Hepatocyte (in vitro differentiated cells): Measurements from ENCODE around the gene PID1. TPM values are rescaled to one million over a fixed set of nuclear protein-coding genes. Genes with fewer than 3 reads are reported as not detected.
"Not testable (repeated sequence)": the region's sequence is repeated elsewhere in the genome, so short reads cannot be mapped to it uniquely, and the experiment has no call there.

Source experiments
- DNase-seq: peaks from one replicate; pipeline ENCODE4 v3.0.0-alpha.2; 2016; ENCODE audit warnings: low spot score
- H2AFZ ChIP-seq: fragments of 200-600 bp; sonication (generic); 2 replicates; pipeline ENCODE4 v1.6.0; 2016; ENCODE audit warnings: antibody characterized with exemption, mild to moderate bottlenecking
- H3K27ac ChIP-seq: fragments of 200-600 bp; sonication (generic); 2 replicates; pipeline ENCODE4 v1.5.1; 2016; ENCODE audit warnings: mild to moderate bottlenecking
- H3K27me3 ChIP-seq: fragments of 200-600 bp; sonication (generic); 2 replicates; pipeline ENCODE4 v1.6.1; 2016
- H3K36me3 ChIP-seq: fragments of 200-600 bp; sonication (generic); replicated peaks from 2 replicates; pipeline ENCODE4 v1.5.1; 2016; ENCODE audit warnings: low read depth; ENCODE audit not compliant: insufficient read depth
- H3K4me1 ChIP-seq: fragments of 200-600 bp; sonication (generic); 2 replicates; pipeline ENCODE4 v1.5.1; 2016; ENCODE audit warnings: mild to moderate bottlenecking, moderate library complexity; ENCODE audit not compliant: insufficient read depth
- H3K4me2 ChIP-seq: fragments of 200-600 bp; sonication (generic); 2 replicates; pipeline ENCODE4 v1.6.0; 2016
- H3K4me3 ChIP-seq: fragments of 200-600 bp; sonication (generic); 2 replicates; pipeline ENCODE4 v1.5.1; 2016; ENCODE audit warnings: mild to moderate bottlenecking
- H3K79me2 ChIP-seq: fragments of 200-600 bp; sonication (generic); 2 replicates; pipeline ENCODE4 v1.6.0; 2017; ENCODE audit warnings: mild to moderate bottlenecking
- H3K9me2 ChIP-seq: fragments of 200-600 bp; sonication (generic); replicated peaks from 2 replicates; pipeline ENCODE4 v1.6.0; 2017; ENCODE audit warnings: mild to moderate bottlenecking; ENCODE audit not compliant: insufficient read depth
- H3K9me3 ChIP-seq: fragments of 200-600 bp; sonication (generic); 2 replicates; pipeline ENCODE4 v1.5.1; 2016; ENCODE audit warnings: low read depth, mild to moderate bottlenecking
- H4K20me1 ChIP-seq: fragments of 200-600 bp; sonication (generic); 2 replicates; pipeline ENCODE4 v1.6.0; 2016; ENCODE audit warnings: mild to moderate bottlenecking; ENCODE audit not compliant: insufficient read depth, poor library complexity, severe bottlenecking
- CTCF ChIP-seq: fragments of 200-600 bp; sonication (generic); IDR thresholded peaks from 2 replicates; pipeline ENCODE4 v1.5.1; 2016; ENCODE audit warnings: antibody characterized with exemption, mild to moderate bottlenecking; ENCODE audit not compliant: poor library complexity
- EZH2 ChIP-seq: fragments of 200-600 bp; sonication (generic); IDR thresholded peaks from 2 replicates; pipeline ENCODE4 v1.6.1; 2016; ENCODE audit warnings: antibody characterized with exemption, mild to moderate bottlenecking, borderline replicate concordance
- EZH2phosphoT487 ChIP-seq: fragments of 200-600 bp; sonication (generic); IDR thresholded peaks from one replicate; pipeline ENCODE4 v1.6.1; 2018; ENCODE audit warnings: antibody characterized with exemption, mild to moderate bottlenecking, low read depth, moderate library complexity; ENCODE audit not compliant: unreplicated experiment, severe bottlenecking
- WGBS: methylation state at CpG from one replicate; pipeline ENCODE4 v1.1.6; 2016; ENCODE audit warnings: low lambda C conversion rate; ENCODE audit errors: missing lambda C conversion rate; 5-methylcytosine and 5-hydroxymethylcytosine counted together
- polyA plus RNA-seq: library from polyadenylated mRNA; unstranded; fragments of >200 nt; fragmentation: Nextera tagmentation; extraction: Ambion mirVana; gene quantifications from 2 replicates; pipeline ENCODE4 v1.2.1, GENCODE V29; 2016
- total RNA-seq: library from RNA; depleted of rRNA; stranded (reverse); fragments of >200 nt; gene quantifications from 2 replicates; pipeline ENCODE4 v1.2.3, GENCODE V29; 2014

PID1 gene
- total and polyA plus RNA-seq, 2 experiments from 2014 or later, result 26.7 to 31.1 TPM

- H3K4me1 ChIP-seq, result no peaks in the 10 kb centered on the region
- H3K79me2 ChIP-seq, result peaks cover 3% of the 10 kb centered on the region
- no peaks in the 10 kb centered on the region for H3K27me3 ChIP-seq
- H3K27ac ChIP-seq, result no peak overlapping the region
- WGBS, result 52% methylated on average over 1 of the region's 1 CpG
- H3K36me3 ChIP-seq, result no peaks in the 10 kb centered on the region
- no peaks in the 10 kb centered on the region for H3K9me3 ChIP-seq
- H4K20me1 ChIP-seq, result no peaks in the 10 kb centered on the region
- H2AFZ ChIP-seq, result no peak overlapping the region
- no peak overlapping the region for H3K4me3 ChIP-seq
- no peak overlapping the region for H3K4me2 ChIP-seq
- no peak for TF ChIP-seq EZH2
- no peak for TF ChIP-seq CTCF
- no peak for TF ChIP-seq EZH2phosphoT487
- no peaks in the 10 kb centered on the region for H3K9me2 ChIP-seq
- DNase-seq, result no peak
Measured at GRCh38 chr2:229195346-229195947, 75.6 kb downstream of the PID1 start.

GRCh38 chr2:229193281-229193680 is 77.8 kb downstream of the PID1 start:
- H3K79me2 ChIP-seq, result peaks cover 3% of the 10 kb centered on the region
- WGBS, result 62% methylated on average over 3 of the region's 3 CpGs
- H3K9me3 ChIP-seq, result no peaks in the 10 kb centered on the region
- no peaks in the 10 kb centered on the region for H3K36me3 ChIP-seq
- H3K27ac ChIP-seq, result no peak overlapping the region
- no peak overlapping the region for H3K4me2 ChIP-seq
- no peak overlapping the region for H2AFZ ChIP-seq
- H4K20me1 ChIP-seq, result no peaks in the 10 kb centered on the region
- no peak for TF ChIP-seq EZH2phosphoT487
- no peak for TF ChIP-seq CTCF
- TF ChIP-seq EZH2, result no peak
- H3K4me3 ChIP-seq, result no peak overlapping the region
- no peaks in the 10 kb centered on the region for H3K27me3 ChIP-seq
- DNase-seq, result no peak
- H3K9me2 ChIP-seq, result no peaks in the 10 kb centered on the region
- H3K4me1 ChIP-seq, result no peaks in the 10 kb centered on the region

GRCh38 chr2:229191413-229191812 is 79.7 kb downstream of the PID1 start:
- no peak for DNase-seq
- H3K4me3 ChIP-seq, result no peak overlapping the region
- 97% methylated on average over 1 of the region's 1 CpG for WGBS
- no peaks in the 10 kb centered on the region for H3K4me1 ChIP-seq
- H3K79me2 ChIP-seq, result peaks cover 3% of the 10 kb centered on the region
- no peaks in the 10 kb centered on the region for H3K9me3 ChIP-seq
- H3K27ac ChIP-seq, result no peak overlapping the region
- H2AFZ ChIP-seq, result no peak overlapping the region
- H3K27me3 ChIP-seq, result no peaks in the 10 kb centered on the region
- TF ChIP-seq EZH2phosphoT487, result no peak
- no peak for TF ChIP-seq EZH2
- no peak for TF ChIP-seq CTCF
- H3K36me3 ChIP-seq, result no peaks in the 10 kb centered on the region
- H3K9me2 ChIP-seq, result no peaks in the 10 kb centered on the region
- no peaks in the 10 kb centered on the region for H4K20me1 ChIP-seq
- no peak overlapping the region for H3K4me2 ChIP-seq

- not testable (repeated sequence) for H3K4me2 ChIP-seq, H2AFZ ChIP-seq, H3K79me2 ChIP-seq, H3K27ac ChIP-seq, H3K36me3 ChIP-seq, H4K20me1 ChIP-seq, H3K4me1 ChIP-seq, H3K9me3 ChIP-seq, H3K4me3 ChIP-seq, H3K27me3 ChIP-seq, DNase-seq, H3K9me2 ChIP-seq
- WGBS, result 66% methylated on average over 4 of the region's 4 CpGs
Measured at GRCh38 chr2:229187123-229187522, 84.0 kb downstream of the PID1 start.
